Neural cell (in vitro differentiated cells): ENCODE data around the gene ADPRH. TPM values are rescaled to one million over a fixed set of nuclear protein-coding genes. Genes with fewer than 3 reads are reported as not detected.

Source experiments
- H2AFZ ChIP-seq: fragments of 200-600, 300-800 bp; sonication (generic), shearing (Covaris generic); 2 replicates; pipeline ENCODE4 v1.6.0; 2014; ENCODE audit warnings: low read depth, mild to moderate bottlenecking, antibody characterized with exemption, low read length, moderate library complexity
- H3F3A ChIP-seq: fragments of 200-600 bp; shearing (Covaris generic); 2 replicates; pipeline ENCODE4 v1.6.1; 2016; ENCODE audit warnings: mild to moderate bottlenecking, moderate library complexity, mixed read lengths, antibody characterized with exemption, low read length; ENCODE audit not compliant: insufficient read depth, poor library complexity, severe bottlenecking
- H3K27ac ChIP-seq: fragments of 200-600, 300-800 bp; sonication (generic), shearing (Covaris generic); 2 replicates; pipeline ENCODE4 v1.5.1; 2014; ENCODE audit warnings: mild to moderate bottlenecking, low read length, moderate library complexity
- H3K27me3 ChIP-seq: fragments of 300-800, 200-600 bp; sonication (generic), shearing (Covaris generic); 2 replicates; pipeline ENCODE4 v1.6.0; 2014; ENCODE audit warnings: mild to moderate bottlenecking, low read depth, low read length, moderate library complexity; ENCODE audit not compliant: insufficient read depth
- H3K36me3 ChIP-seq: fragments of 300-800, 200-600 bp; sonication (generic), shearing (Covaris generic); 2 replicates; pipeline ENCODE4 v1.5.1; 2014; ENCODE audit warnings: mild to moderate bottlenecking, antibody characterized with exemption, low read length, moderate library complexity; ENCODE audit not compliant: insufficient read depth
- H3K4me2 ChIP-seq: fragments of 300-800, 200-600 bp; sonication (generic), shearing (Covaris generic); 2 replicates; pipeline ENCODE4 v1.6.0; 2014; ENCODE audit warnings: mild to moderate bottlenecking, low read length
- H3K4me3 ChIP-seq: fragments of 300-800, 200-600 bp; sonication (generic), shearing (Covaris generic); 2 replicates; pipeline ENCODE4 v1.5.1; 2014; ENCODE audit warnings: mild to moderate bottlenecking, low read length, moderate library complexity
- H3K79me2 ChIP-seq: fragments of 200-600 bp; shearing (Covaris generic); replicated peaks from 2 replicates; pipeline ENCODE4 v1.6.0; 2014; ENCODE audit warnings: mild to moderate bottlenecking, low read length, moderate library complexity; ENCODE audit not compliant: insufficient read depth
- H3K9ac ChIP-seq: fragments of 300-800, 200-600 bp; sonication (generic), shearing (Covaris generic); 2 replicates; pipeline ENCODE4 v1.6.1; 2016; ENCODE audit warnings: mild to moderate bottlenecking, low read length, mixed read lengths
- H3K9me2 ChIP-seq: fragments of 200-600 bp; shearing (Covaris generic); 2 replicates; pipeline ENCODE4 v1.6.1; 2016; ENCODE audit warnings: mild to moderate bottlenecking, low read length, mixed read lengths; ENCODE audit not compliant: insufficient read depth
- H3K9me3 ChIP-seq: fragments of 200-600, 300-800 bp; sonication (generic), shearing (Covaris generic); 2 replicates; pipeline ENCODE4 v1.6.1; 2016; ENCODE audit warnings: mild to moderate bottlenecking, mixed run types, low read length, moderate library complexity, mixed read lengths
- H4K20me1 ChIP-seq: fragments of 200-600 bp; shearing (Covaris generic); 2 replicates; pipeline ENCODE4 v1.6.1; 2016; ENCODE audit warnings: mild to moderate bottlenecking, mixed run types; ENCODE audit not compliant: insufficient read depth
- EP300 ChIP-seq: fragments of 450-650 bp; conservative IDR thresholded peaks from 2 replicates; pipeline ENCODE4 v1.6.1; 2014; ENCODE audit warnings: antibody characterized with exemption, mild to moderate bottlenecking, moderate library complexity; ENCODE audit not compliant: poor library complexity, severe bottlenecking
- EZH2 ChIP-seq: fragments of 200-600, 300-800 bp; shearing (Covaris generic), sonication (generic); IDR thresholded peaks from 2 replicates; pipeline ENCODE4 v1.6.1; 2014; ENCODE audit warnings: antibody characterized with exemption, low read length, borderline replicate concordance, mild to moderate bottlenecking; ENCODE audit not compliant: insufficient read depth, poor library complexity, severe bottlenecking
- MXI1 ChIP-seq: fragments of 450-650 bp; conservative IDR thresholded peaks from 2 replicates; pipeline ENCODE4 v1.6.1; 2014; ENCODE audit warnings: antibody characterized with exemption, mild to moderate bottlenecking; ENCODE audit not compliant: poor library complexity, severe bottlenecking
- POLR2AphosphoS5 ChIP-seq: IDR thresholded peaks from 2 replicates; pipeline ENCODE4 v1.6.1; 2012
- RAD21 ChIP-seq: fragments of 450-650 bp; conservative IDR thresholded peaks from 2 replicates; pipeline ENCODE4 v1.6.1; 2014; ENCODE audit warnings: antibody characterized with exemption, mild to moderate bottlenecking, moderate library complexity
- SMC3 ChIP-seq: fragments of 450-650 bp; conservative IDR thresholded peaks from 2 replicates; pipeline ENCODE4 v1.6.1; 2014; ENCODE audit warnings: antibody characterized with exemption, mild to moderate bottlenecking, moderate library complexity; ENCODE audit not compliant: poor library complexity
- TAF1 ChIP-seq: IDR thresholded peaks from 2 replicates; pipeline ENCODE4 v1.6.1; 2012; ENCODE audit warnings: low read depth
- polyA plus RNA-seq: library from polyadenylated mRNA; depleted of rRNA; stranded (reverse); fragments of >200 nt; gene quantifications from 2 replicates; pipeline ENCODE4 v1.2.3, GENCODE V29; 2014
- TF ChIP-seq, protein P1 (sequence below): IDR thresholded peaks from 2 replicates; pipeline ENCODE4 v1.6.1; 2012; ENCODE audit warnings: borderline replicate concordance
- TF ChIP-seq, protein P2 (sequence below): fragments of 450-650 bp; IDR thresholded peaks from 2 replicates; pipeline ENCODE4 v1.5.1; 2014; ENCODE audit warnings: antibody characterized with exemption, mild to moderate bottlenecking, moderate library complexity; ENCODE audit not compliant: poor library complexity, severe bottlenecking

Gene ADPRH
- polyA plus RNA-seq, 1 donor from 2014 or later, result 0.07 TPM

DNA sequence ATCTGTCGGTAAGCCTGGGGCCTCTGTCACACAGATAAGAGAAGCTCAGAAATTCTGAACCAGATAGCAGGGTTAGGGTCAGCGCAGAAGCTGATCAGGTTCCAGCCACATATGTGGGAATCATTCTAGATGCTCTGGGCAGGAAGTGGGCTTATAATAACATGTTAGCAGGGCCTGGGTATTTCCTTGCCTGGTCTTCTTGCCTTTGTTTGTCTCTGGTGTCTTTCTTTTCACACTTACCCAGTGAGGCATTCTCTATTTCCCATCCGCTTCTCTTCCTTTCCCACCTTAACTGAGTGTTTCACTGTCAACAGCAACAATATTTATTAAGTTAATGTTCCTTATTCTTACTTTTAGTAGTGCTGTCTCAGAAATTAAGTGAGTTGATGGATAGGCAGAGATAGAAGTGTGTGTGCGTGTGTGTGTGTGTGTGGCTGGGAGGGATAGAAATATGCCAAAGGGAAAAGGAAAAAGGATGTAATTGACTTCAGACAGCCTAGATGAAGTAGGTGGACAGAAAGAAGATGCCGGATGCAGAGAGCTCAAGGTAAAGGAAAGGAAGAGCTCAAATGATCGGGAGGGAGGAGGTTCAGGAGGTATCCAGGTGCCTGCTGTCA is 20.4 kb downstream of the ADPRH start:
- no peak overlapping the region for H3K9ac ChIP-seq
- H3K27ac ChIP-seq, result no peak overlapping the region
- H3K79me2 ChIP-seq, result no peaks in the 10 kb centered on the region
- H2AFZ ChIP-seq, result no peak overlapping the region
- H3K27me3 ChIP-seq, result no peaks in the 10 kb centered on the region
- H3K36me3 ChIP-seq, result no peaks in the 10 kb centered on the region
- TF ChIP-seq RAD21 (no peak), SMC3 (no peak), TAF1 (no peak), EP300 (no peak), EZH2 (no peak), MXI1 (no peak)
- TF ChIP-seq, protein P1, sequence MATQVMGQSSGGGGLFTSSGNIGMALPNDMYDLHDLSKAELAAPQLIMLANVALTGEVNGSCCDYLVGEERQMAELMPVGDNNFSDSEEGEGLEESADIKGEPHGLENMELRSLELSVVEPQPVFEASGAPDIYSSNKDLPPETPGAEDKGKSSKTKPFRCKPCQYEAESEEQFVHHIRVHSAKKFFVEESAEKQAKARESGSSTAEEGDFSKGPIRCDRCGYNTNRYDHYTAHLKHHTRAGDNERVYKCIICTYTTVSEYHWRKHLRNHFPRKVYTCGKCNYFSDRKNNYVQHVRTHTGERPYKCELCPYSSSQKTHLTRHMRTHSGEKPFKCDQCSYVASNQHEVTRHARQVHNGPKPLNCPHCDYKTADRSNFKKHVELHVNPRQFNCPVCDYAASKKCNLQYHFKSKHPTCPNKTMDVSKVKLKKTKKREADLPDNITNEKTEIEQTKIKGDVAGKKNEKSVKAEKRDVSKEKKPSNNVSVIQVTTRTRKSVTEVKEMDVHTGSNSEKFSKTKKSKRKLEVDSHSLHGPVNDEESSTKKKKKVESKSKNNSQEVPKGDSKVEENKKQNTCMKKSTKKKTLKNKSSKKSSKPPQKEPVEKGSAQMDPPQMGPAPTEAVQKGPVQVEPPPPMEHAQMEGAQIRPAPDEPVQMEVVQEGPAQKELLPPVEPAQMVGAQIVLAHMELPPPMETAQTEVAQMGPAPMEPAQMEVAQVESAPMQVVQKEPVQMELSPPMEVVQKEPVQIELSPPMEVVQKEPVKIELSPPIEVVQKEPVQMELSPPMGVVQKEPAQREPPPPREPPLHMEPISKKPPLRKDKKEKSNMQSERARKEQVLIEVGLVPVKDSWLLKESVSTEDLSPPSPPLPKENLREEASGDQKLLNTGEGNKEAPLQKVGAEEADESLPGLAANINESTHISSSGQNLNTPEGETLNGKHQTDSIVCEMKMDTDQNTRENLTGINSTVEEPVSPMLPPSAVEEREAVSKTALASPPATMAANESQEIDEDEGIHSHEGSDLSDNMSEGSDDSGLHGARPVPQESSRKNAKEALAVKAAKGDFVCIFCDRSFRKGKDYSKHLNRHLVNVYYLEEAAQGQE, result no peak
- no peaks in the 10 kb centered on the region for H3K9me3 ChIP-seq
- H3K4me2 ChIP-seq, result no peak overlapping the region
- no peaks in the 10 kb centered on the region for H4K20me1 ChIP-seq
- no peaks in the 10 kb centered on the region for H3F3A ChIP-seq
- H3K9me2 ChIP-seq, result no peaks in the 10 kb centered on the region
- no peak overlapping the region for H3K4me3 ChIP-seq

DNA sequence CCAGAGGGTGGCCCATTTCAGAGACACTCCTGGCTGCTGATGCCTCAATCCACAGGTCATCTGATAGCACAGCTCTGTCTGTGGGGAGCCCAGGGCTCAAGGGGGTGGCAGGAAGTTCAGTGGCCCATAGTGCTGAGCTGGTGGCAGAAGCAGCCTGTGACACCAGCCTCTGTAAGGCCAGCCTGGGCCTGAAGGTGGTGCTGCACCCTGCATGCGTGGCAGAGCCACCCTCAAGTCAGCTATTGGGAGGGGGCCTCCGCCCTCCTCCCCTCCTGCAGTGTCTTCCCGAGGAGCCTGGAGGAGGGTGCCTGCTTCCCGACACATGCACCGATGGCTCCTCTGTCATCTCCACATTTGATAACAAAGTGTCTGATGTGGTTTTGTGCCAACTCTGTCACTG is 21.4 kb downstream of the ADPRH start:
- H3K9me2 ChIP-seq, result no peaks in the 10 kb centered on the region
- H3K27me3 ChIP-seq, result no peaks in the 10 kb centered on the region
- no peaks in the 10 kb centered on the region for H3K79me2 ChIP-seq
- H3K27ac ChIP-seq, result no peak overlapping the region
- no peaks in the 10 kb centered on the region for H3K9me3 ChIP-seq
- H4K20me1 ChIP-seq, result no peaks in the 10 kb centered on the region
- no peaks in the 10 kb centered on the region for H3F3A ChIP-seq
- TF ChIP-seq RAD21, result no peak
- no peak overlapping the region for H3K4me2 ChIP-seq
- no peaks in the 10 kb centered on the region for H3K36me3 ChIP-seq
- no peak overlapping the region for H2AFZ ChIP-seq
- H3K9ac ChIP-seq, result no peak overlapping the region
- H3K4me3 ChIP-seq, result no peak overlapping the region

DNA sequence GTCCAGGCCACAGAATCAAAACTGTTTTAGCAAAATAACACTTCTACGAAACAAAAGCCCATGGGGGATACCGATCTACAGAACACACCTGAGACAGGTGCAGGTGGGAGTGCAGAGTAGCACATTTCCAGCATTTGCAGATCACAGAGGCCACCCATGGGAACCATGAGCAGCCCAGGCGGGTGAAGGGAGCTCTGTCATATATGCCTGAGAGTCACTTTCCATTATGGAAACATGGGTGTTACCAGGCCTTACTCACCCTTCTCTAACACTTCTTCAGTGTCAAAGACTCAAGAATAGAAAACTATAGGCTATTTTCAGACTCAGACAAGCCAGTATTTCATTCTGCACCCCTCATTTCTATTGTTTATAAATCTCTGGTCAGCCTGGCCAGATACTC is 21.9 kb downstream of the ADPRH start:
- Histone ChIP-seq H3K27me3 (no peaks in the 10 kb centered on the region), H3K9me3 (no peaks in the 10 kb centered on the region), H4K20me1 (no peaks in the 10 kb centered on the region), H3K79me2 (no peaks in the 10 kb centered on the region), H2AFZ (no peak overlapping the region), H3F3A (no peaks in the 10 kb centered on the region), H3K9ac (no peak overlapping the region), H3K4me2 (no peak overlapping the region), H3K36me3 (no peaks in the 10 kb centered on the region), H3K27ac (no peak overlapping the region), H3K9me2 (no peaks in the 10 kb centered on the region), H3K4me3 (no peak overlapping the region)
- TF ChIP-seq, protein P1, result no peak
- no peak for TF ChIP-seq EP300
- no peak for TF ChIP-seq POLR2AphosphoS5
- TF ChIP-seq, protein P2, sequence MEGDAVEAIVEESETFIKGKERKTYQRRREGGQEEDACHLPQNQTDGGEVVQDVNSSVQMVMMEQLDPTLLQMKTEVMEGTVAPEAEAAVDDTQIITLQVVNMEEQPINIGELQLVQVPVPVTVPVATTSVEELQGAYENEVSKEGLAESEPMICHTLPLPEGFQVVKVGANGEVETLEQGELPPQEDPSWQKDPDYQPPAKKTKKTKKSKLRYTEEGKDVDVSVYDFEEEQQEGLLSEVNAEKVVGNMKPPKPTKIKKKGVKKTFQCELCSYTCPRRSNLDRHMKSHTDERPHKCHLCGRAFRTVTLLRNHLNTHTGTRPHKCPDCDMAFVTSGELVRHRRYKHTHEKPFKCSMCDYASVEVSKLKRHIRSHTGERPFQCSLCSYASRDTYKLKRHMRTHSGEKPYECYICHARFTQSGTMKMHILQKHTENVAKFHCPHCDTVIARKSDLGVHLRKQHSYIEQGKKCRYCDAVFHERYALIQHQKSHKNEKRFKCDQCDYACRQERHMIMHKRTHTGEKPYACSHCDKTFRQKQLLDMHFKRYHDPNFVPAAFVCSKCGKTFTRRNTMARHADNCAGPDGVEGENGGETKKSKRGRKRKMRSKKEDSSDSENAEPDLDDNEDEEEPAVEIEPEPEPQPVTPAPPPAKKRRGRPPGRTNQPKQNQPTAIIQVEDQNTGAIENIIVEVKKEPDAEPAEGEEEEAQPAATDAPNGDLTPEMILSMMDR, result no peak
- no peak for TF ChIP-seq EZH2
- TF ChIP-seq SMC3, result no peak
- TF ChIP-seq RAD21, result no peak
- no peak for TF ChIP-seq MXI1
- TF ChIP-seq TAF1, result no peak
